IPS-18a (cell line): ENCODE measurements around the gene COQ8B.

Experiments
- H3K27ac ChIP-seq: one replicate; pipeline ENCODE4 v1.5.1; 2013; ENCODE audit warnings: low read length
- H3K27me3 ChIP-seq: one replicate; pipeline ENCODE4 v1.6.1; 2013; ENCODE audit warnings: mild to moderate bottlenecking, low read length; ENCODE audit not compliant: control insufficient read depth, insufficient read depth
- H3K36me3 ChIP-seq: one replicate; pipeline ENCODE4 v1.6.1; 2013; ENCODE audit warnings: low read depth, low read length; ENCODE audit not compliant: control insufficient read depth
- H3K4me1 ChIP-seq: one replicate; pipeline ENCODE4 v1.6.1; 2013; ENCODE audit warnings: low read depth, low read length; ENCODE audit not compliant: control insufficient read depth
- H3K4me3 ChIP-seq: one replicate; pipeline ENCODE4 v1.5.1; 2013; ENCODE audit warnings: low read length
- H3K9ac ChIP-seq: one replicate; pipeline ENCODE4 v1.6.1; 2013; ENCODE audit warnings: mild to moderate bottlenecking, low read length, moderate library complexity
- H3K9me3 ChIP-seq: one replicate; pipeline ENCODE4 v1.6.1; 2013; ENCODE audit warnings: low read depth, low read length; ENCODE audit not compliant: control insufficient read depth

COQ8B gene

DNA sequence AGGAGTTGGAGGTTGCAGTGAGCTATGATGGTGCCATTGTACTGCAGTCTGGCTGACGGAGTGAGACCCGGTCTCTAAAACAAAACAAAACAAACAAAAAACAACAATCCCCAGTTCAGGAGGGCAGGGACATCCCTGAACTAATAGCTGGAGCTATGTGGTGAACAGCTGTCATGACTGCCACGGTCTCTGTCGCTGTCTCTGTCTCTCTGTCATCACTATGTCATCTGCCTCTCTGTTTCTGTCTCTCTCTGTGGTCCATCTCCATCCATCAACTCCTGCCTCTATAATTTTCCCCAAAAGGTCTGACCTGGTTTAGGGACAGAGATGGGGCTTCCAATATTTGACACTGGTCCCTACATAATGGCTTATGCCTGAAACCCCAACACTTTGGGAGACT is 7.6 kb upstream of the COQ8B start:
- H3K4me1 ChIP-seq = no peaks in the 10 kb centered on the region
- H3K27ac ChIP-seq = no peak overlapping the region
- H3K4me3 ChIP-seq = no peak overlapping the region
- no peaks in the 10 kb centered on the region for H3K9me3 ChIP-seq
- H3K27me3 ChIP-seq = no peaks in the 10 kb centered on the region
- peaks cover 10% of the 10 kb centered on the region for H3K36me3 ChIP-seq
- no peak overlapping the region for H3K9ac ChIP-seq

DNA sequence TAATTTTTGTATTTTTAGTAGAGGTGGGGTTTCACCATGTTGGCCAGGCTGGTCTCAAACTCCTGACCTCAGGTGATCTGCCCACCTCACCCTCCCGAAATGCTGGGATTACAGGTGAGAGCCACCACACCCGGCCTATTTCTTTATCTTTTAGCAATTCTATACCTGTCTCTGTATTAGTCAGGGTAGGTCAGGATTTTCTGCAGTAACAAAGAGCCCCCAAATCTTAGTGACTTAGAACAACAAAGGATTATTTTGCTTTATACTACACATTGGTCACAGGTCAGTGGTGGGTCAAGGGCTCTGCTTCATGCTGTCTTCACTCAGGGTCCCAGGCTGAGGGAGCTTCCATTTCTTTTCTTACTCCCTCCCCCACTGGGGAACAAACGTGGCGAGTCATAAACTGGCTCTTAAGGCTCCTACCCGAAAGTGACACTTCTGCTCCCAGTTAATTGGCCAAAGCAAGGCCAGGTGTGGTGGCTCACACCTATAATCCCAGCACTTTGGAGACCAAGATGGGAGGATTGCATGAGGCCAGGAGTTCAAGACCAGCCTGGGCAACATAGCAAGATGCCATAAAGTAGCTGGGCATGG is 7.1 kb upstream of the COQ8B start:
- no peaks in the 10 kb centered on the region for H3K9me3 ChIP-seq
- peaks cover 2% of the 10 kb centered on the region for H3K4me1 ChIP-seq
- H3K36me3 ChIP-seq = peaks cover 10% of the 10 kb centered on the region
- no peak overlapping the region for H3K4me3 ChIP-seq
- no peak overlapping the region for H3K27ac ChIP-seq
- no peak overlapping the region for H3K9ac ChIP-seq
- no peaks in the 10 kb centered on the region for H3K27me3 ChIP-seq

DNA sequence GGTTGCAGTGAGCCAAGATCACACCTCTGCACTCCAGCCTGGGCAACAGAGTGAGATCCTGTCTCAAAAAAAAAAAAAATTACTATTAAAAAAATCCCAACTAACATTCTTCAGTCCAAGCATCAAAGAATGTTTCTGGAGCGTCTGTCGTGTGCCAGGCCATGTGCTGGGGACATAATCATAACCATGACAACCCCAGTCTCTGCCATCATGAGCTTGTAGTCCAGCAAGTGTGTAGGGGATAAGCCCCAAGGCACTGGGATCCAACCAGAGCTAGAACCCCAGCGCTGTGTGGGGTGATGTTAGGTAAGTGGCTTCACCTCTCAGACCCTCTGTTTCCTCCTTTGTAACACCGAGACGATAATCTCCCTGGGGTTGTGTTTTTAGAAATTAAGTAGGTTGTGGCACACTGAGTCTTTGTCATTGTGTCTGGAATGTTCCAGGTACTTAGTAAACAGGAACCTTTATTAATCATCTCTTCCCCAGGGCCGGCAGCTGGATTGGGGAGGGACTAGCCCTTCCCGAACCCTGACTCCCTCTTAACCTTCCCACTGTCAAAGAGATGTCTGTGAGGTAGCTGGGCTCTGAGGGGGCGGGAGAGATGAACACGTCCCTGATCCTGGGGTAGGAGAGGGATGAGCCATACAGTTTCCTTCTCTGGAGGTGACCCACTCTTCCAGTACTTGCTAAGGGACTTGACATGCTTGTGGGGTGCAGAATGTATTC is 5.4 kb upstream of the COQ8B start:
- peaks cover 10% of the 10 kb centered on the region for H3K36me3 ChIP-seq
- peaks cover 9% of the 10 kb centered on the region for H3K4me1 ChIP-seq
- no peaks in the 10 kb centered on the region for H3K27me3 ChIP-seq
- no peaks in the 10 kb centered on the region for H3K9me3 ChIP-seq
- no peak overlapping the region for H3K27ac ChIP-seq
- no peak overlapping the region for H3K4me3 ChIP-seq
- no peak overlapping the region for H3K9ac ChIP-seq

DNA sequence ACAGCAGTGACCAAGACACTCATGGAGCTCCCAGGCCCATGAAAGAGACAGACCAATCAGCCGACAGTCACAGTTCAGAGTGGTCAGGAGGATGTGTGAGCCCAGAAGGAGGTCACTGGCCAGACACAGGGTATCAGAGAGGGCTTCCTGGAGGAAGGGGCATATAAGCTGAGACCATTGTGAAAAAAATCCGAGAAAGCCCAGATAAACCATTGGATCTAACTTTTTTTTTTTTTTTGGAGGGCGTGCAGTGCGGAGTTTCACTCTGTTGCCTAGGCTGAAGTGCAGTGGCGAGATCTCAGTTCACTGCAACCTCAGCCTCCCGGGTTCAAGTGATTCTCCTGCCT is 4.4 kb upstream of the COQ8B start:
- Histone ChIP-seq H3K4me3 (no peak overlapping the region), H3K9me3 (no peaks in the 10 kb centered on the region), H3K4me1 (peaks cover 10% of the 10 kb centered on the region), H3K27ac (no peak overlapping the region), H3K27me3 (no peaks in the 10 kb centered on the region), H3K9ac (no peak overlapping the region), H3K36me3 (peaks cover 10% of the 10 kb centered on the region)

- Histone ChIP-seq H3K4me3 (no peak overlapping the region), H3K36me3 (peaks cover 10% of the 10 kb centered on the region), H3K27me3 (no peaks in the 10 kb centered on the region), H3K9ac (no peak overlapping the region), H3K27ac (no peak overlapping the region), H3K4me1 (peaks cover 21% of the 10 kb centered on the region), H3K9me3 (no peaks in the 10 kb centered on the region)
Measured at GRCh38 chr19:40719414-40719894, 2.8 kb upstream of the COQ8B start.

- Histone ChIP-seq H3K4me1 (peaks cover 25% of the 10 kb centered on the region), H3K27ac (no peak overlapping the region), H3K27me3 (no peaks in the 10 kb centered on the region), H3K9ac (peak overlapping the region; percentile 37), H3K4me3 (peak overlapping the region; percentile 73), H3K9me3 (no peaks in the 10 kb centered on the region), H3K36me3 (peaks cover 6% of the 10 kb centered on the region)
Measured at GRCh38 chr19:40718774-40719391, 2.2 kb upstream of the COQ8B start.

- peak overlapping the region; percentile 68 for H3K9ac ChIP-seq
- peaks cover 6% of the 10 kb centered on the region for H3K36me3 ChIP-seq
- no peaks in the 10 kb centered on the region for H3K27me3 ChIP-seq
- no peaks in the 10 kb centered on the region for H3K9me3 ChIP-seq
- peak overlapping the region; percentile 73 for H3K4me3 ChIP-seq
- no peak overlapping the region for H3K27ac ChIP-seq
- peaks cover 25% of the 10 kb centered on the region for H3K4me1 ChIP-seq
Measured at GRCh38 chr19:40717880-40718773, 1.4 kb upstream of the COQ8B start.

- Histone ChIP-seq H3K27ac (no peak overlapping the region), H3K36me3 (peaks cover 8% of the 10 kb centered on the region), H3K9me3 (no peaks in the 10 kb centered on the region), H3K4me3 (peak overlapping the region; percentile 73), H3K4me1 (peaks cover 25% of the 10 kb centered on the region), H3K27me3 (no peaks in the 10 kb centered on the region), H3K9ac (peak overlapping the region; percentile 68)
Measured at GRCh38 chr19:40717325-40717879, 716 bp upstream of the COQ8B start.

GRCh38 chr19:40716031-40716481 is 630 bp downstream of the COQ8B start:
- Histone ChIP-seq H3K9ac (peak overlapping the region; percentile 68), H3K4me1 (peaks cover 25% of the 10 kb centered on the region)

GRCh38 chr19:40714441-40715299 is 2.0 kb downstream of the COQ8B start:
- peaks cover 25% of the 10 kb centered on the region for H3K4me1 ChIP-seq
- no peaks in the 10 kb centered on the region for H3K9me3 ChIP-seq
- peak overlapping the region; percentile 65 for H3K27ac ChIP-seq
- H3K9ac ChIP-seq = peak overlapping the region; percentile 68
- H3K36me3 ChIP-seq = peaks cover 16% of the 10 kb centered on the region
- H3K27me3 ChIP-seq = no peaks in the 10 kb centered on the region
- H3K4me3 ChIP-seq = peak overlapping the region; percentile 73

More at GRCh38 chr19:40716031-40716481, 630 bp downstream of the COQ8B start:
- Histone ChIP-seq H3K9me3 (no peaks in the 10 kb centered on the region), H3K27ac (peak overlapping the region; percentile 65), H3K27me3 (no peaks in the 10 kb centered on the region), H3K36me3 (peaks cover 12% of the 10 kb centered on the region), H3K4me3 (peak overlapping the region; percentile 73)
